K562 (cell line): ENCODE data around the gene UBAC2.

Experiments
- EP300 ChIP-seq: IDR thresholded peaks from 2 replicates; pipeline ENCODE4 v1.6.1; 2012; ENCODE audit warnings: low read length, improper control_type of control experiment
- ETV5 ChIP-seq: sonication (generic); formaldehyde crosslinking; IDR thresholded peaks from 2 replicates; pipeline ENCODE4 v1.4.0; 2020; ENCODE audit warnings: low read depth, mild to moderate bottlenecking, missing genetic modification reagents
- HSF4 ChIP-seq: fragments of 250-450 bp; sonication (Bioruptor Pico); IDR thresholded peaks from 2 replicates; pipeline ENCODE4 v2.1.2; 2022; ENCODE audit warnings: mild to moderate bottlenecking, moderate library complexity, borderline replicate concordance
- NBN ChIP-seq: fragments of 450-650 bp; IDR thresholded peaks from 2 replicates; pipeline ENCODE4 v1.6.1; 2016; ENCODE audit warnings: low read depth, mild to moderate bottlenecking
- POLR2A ChIP-seq: fragments of 450-650 bp; conservative IDR thresholded peaks from 2 replicates; pipeline ENCODE4 v1.6.1; 2016
- RFX5 ChIP-seq: IDR thresholded peaks from 2 replicates; pipeline ENCODE4 v1.6.1; 2011; ENCODE audit warnings: low read depth, mild to moderate bottlenecking, improper control_type of control experiment, low read length
- SMARCA5 ChIP-seq: fragments of 450-650 bp; IDR thresholded peaks from 2 replicates; pipeline ENCODE4 v1.6.1; 2016
- TCF7 ChIP-seq: sonication (generic); IDR thresholded peaks from 2 replicates; pipeline ENCODE4 v1.6.1; 2016; ENCODE audit warnings: antibody characterized with exemption, borderline replicate concordance
- ZNF282 ChIP-seq: sonication (generic); formaldehyde crosslinking; IDR thresholded peaks from 2 replicates; pipeline ENCODE4 v1.8.1; 2023; ENCODE audit warnings: missing genetic modification reagents
- ZZZ3 ChIP-seq: fragments of 450-650 bp; IDR thresholded peaks from 2 replicates; pipeline ENCODE4 v1.6.1; 2016; ENCODE audit warnings: antibody characterized with exemption, mild to moderate bottlenecking, moderate library complexity
- TF ChIP-seq, protein P1 (sequence below), 2 experiments: fragments of 450-650 bp; conservative IDR thresholded peaks; 2 replicates each; pipeline ENCODE4 v1.6.1; 2017; ENCODE audit warnings: mild to moderate bottlenecking in 2 of 2, moderate library complexity in 2 of 2
- TF ChIP-seq, protein P2 (sequence below): fragments of 450-650 bp; formaldehyde crosslinking; IDR thresholded peaks from 2 replicates; pipeline ENCODE4 v1.4.0; 2020; ENCODE audit warnings: mild to moderate bottlenecking, moderate library complexity

DNA sequence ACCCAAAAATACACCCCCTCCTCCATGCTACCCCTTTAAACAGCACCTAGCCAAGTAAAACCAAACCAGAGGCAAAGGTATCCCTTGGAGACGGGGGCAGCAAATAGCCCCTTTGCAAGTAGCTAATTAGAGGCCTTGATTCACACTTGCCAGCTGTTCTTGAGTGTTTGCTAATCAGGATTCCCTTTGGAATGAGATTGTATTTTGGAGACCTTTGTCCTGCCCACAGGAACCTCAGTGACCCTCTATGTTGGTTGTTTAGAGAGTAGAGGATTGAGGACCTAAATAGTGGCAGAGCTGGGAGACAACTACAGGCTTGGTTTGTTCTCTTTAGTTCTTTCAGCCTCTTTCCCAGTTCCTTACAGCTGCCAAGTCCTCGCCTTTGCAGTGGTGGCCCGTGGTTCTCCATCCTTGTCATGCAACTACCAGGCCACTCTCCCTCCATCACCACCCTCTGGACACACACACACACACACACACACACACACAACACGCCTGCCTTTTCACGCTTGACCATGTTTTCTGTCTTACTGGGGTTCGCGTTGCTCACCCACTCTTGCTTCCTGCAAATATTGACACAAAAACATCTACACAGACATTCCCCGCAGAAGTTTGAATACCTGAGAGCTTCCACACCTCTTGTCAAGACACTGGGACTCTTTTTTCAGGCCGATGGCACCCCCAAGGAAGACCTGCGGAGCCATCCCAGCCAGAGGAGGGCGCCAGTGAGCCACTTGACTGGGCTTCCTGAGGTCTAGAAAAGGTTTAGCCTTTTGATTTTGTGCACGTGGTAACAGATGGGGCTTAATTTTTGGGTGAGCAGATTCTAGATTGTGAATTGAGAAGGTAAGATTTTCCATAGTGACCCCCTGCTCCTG lies 186.5 kb downstream of the UBAC2 start:
- no peak for TF ChIP-seq EP300
- TF ChIP-seq, protein P1, sequence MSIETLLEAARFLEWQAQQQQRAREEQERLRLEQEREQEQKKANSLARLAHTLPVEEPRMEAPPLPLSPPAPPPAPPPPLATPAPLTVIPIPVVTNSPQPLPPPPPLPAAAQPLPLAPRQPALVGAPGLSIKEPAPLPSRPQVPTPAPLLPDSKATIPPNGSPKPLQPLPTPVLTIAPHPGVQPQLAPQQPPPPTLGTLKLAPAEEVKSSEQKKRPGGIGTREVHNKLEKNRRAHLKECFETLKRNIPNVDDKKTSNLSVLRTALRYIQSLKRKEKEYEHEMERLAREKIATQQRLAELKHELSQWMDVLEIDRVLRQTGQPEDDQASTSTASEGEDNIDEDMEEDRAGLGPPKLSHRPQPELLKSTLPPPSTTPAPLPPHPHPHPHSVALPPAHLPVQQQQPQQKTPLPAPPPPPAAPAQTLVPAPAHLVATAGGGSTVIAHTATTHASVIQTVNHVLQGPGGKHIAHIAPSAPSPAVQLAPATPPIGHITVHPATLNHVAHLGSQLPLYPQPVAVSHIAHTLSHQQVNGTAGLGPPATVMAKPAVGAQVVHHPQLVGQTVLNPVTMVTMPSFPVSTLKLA (conservative IDR thresholded peaks at IDR 0.05), result no peak
- no peak for TF ChIP-seq ZNF282 (CRISPR knock-in tag)
- TF ChIP-seq RFX5, result no peak
- TF ChIP-seq TCF7, result no peak
- no peak for TF ChIP-seq HSF4 (CRISPR knock-in tag)
- TF ChIP-seq ETV5 (CRISPR knock-in tag), result no peak
- TF ChIP-seq, protein P2, sequence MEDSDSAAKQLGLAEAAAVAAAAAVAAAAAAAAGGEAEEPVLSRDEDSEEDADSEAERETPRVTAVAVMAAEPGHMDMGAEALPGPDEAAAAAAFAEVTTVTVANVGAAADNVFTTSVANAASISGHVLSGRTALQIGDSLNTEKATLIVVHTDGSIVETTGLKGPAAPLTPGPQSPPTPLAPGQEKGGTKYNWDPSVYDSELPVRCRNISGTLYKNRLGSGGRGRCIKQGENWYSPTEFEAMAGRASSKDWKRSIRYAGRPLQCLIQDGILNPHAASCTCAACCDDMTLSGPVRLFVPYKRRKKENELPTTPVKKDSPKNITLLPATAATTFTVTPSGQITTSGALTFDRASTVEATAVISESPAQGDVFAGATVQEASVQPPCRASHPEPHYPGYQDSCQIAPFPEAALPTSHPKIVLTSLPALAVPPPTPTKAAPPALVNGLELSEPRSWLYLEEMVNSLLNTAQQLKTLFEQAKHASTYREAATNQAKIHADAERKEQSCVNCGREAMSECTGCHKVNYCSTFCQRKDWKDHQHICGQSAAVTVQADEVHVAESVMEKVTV (CRISPR knock-in tag), result no peak
- TF ChIP-seq SMARCA5, result no peak
- no peak for TF ChIP-seq NBN
- no peak for TF ChIP-seq ZZZ3
- TF ChIP-seq POLR2A, result no peak
